RWPE1 (cell line): ENCODE results near the gene WDR3.

Experiments used
- CTCF ChIA-PET: fragments of 350-600 bp; sonication (Branson Sonifier 250); formaldehyde crosslinking; extraction: SDS; loops from one replicate; lab custom pipeline; 2021; lab: Yijun Ruan, JAX
- POLR2A ChIA-PET: fragments of 400-600 bp; formaldehyde crosslinking; extraction: SDS; loops from one replicate; lab custom pipeline; 2020; ENCODE audit warnings: antibody characterized with exemption; ENCODE audit not compliant: low non-redundant PET; lab: Yijun Ruan, JAX
- DNase-seq: peaks from one replicate; pipeline ENCODE4 v3.0.0; 2012; ENCODE audit warnings: low spot score
- H3K27ac ChIP-seq: fragments of 450-650 bp; 2 replicates; pipeline ENCODE4 v1.5.1; 2017
- TF ChIP-seq, protein P1 (sequence below): fragments of 450-650 bp; conservative IDR thresholded peaks from 2 replicates; pipeline ENCODE4 v1.5.1; 2017; ENCODE audit warnings: low read depth, mild to moderate bottlenecking

WDR3 gene

DNA sequence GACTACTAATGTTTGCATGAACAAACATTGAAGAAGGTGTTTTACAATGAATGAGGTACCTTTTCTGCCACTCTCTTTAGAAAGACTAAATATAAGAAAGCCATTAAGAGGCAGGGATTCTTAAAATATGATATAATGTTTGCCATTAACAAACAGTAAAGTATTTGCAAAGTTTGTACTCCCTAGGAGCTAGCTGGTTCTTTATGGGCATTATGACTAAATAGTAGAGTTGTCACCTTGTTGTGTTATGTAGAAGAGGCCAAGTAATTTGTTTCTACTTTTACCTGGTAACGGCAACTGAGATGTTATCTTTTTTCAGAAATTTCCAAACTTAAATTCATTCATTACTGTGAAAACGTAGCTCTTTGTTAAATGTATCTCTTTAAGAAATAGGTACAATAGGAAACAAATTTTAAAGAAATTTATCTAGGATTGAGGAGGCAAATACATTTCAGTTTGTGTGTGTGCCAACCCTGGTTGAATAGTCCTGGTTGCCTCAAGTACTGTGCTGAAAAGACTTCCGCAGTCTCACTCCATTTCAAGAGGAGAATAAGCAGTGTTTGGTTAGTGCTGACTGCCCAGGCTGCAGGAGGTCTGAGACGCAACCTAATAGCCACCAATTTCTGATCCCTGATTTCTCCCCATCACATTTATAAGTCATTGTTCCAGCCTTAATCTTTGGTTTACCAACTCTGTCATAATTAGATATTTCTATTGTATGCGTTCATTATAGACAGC, 52.1 kb downstream of the WDR3 start:
- no peak for DNase-seq
- TF ChIP-seq, protein P1, sequence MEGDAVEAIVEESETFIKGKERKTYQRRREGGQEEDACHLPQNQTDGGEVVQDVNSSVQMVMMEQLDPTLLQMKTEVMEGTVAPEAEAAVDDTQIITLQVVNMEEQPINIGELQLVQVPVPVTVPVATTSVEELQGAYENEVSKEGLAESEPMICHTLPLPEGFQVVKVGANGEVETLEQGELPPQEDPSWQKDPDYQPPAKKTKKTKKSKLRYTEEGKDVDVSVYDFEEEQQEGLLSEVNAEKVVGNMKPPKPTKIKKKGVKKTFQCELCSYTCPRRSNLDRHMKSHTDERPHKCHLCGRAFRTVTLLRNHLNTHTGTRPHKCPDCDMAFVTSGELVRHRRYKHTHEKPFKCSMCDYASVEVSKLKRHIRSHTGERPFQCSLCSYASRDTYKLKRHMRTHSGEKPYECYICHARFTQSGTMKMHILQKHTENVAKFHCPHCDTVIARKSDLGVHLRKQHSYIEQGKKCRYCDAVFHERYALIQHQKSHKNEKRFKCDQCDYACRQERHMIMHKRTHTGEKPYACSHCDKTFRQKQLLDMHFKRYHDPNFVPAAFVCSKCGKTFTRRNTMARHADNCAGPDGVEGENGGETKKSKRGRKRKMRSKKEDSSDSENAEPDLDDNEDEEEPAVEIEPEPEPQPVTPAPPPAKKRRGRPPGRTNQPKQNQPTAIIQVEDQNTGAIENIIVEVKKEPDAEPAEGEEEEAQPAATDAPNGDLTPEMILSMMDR = no peak
- CTCF ChIA-PET = interaction anchor here (0.6 kb wide), 1 partner anchor 19 kb away, joined by 4 read pairs; no protein-coding TSS in a partner anchor
- H3K27ac ChIP-seq = no peak overlapping the region
- POLR2A ChIA-PET = no interaction called here

DNA sequence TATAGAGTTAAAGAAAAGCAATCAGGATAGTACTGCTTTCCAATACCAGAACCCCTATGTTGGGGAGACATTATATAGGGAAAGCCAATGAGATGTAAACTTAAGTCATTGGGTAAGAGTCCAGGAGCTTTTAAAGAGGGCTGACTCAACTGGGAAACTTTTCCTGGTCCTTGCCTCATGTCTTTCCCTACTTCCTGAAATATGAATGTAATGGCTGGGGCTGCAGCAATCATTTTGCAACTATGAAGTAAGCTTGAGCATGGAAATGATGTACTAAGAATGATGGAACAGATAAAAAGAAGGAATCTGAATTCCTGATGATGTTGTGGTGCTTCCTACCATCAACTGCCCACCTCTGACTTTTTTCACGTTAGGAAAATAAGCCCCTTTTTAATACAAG, 55.7 kb downstream of the WDR3 start:
- no peak for DNase-seq
- CTCF ChIA-PET = no interaction called here
- H3K27ac ChIP-seq = no peak overlapping the region
- TF ChIP-seq, protein P1 = no peak
- POLR2A ChIA-PET = no interaction called here

DNA sequence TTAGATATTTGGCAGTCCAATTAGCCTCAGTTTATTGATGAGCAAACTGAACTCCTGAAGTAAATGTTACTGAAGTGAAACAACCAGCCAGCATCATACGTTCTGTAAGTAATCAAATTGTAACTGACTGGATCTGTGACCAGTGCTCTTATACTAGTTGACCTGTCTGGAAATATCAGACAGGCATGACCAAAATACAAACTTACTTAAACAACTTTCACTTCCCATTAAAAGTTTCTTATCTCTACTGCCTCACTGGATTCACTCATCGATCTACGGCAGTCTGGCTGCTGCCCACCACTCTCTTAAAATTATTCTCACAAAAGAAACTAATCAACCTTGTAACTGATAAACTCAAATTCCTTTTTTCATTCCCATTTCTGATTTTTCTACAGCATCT, 56.4 kb downstream of the WDR3 start:
- no peak for DNase-seq
- POLR2A ChIA-PET = no interaction called here
- CTCF ChIA-PET = no interaction called here
- TF ChIP-seq, protein P1 = no peak
- H3K27ac ChIP-seq = no peak overlapping the region

DNA sequence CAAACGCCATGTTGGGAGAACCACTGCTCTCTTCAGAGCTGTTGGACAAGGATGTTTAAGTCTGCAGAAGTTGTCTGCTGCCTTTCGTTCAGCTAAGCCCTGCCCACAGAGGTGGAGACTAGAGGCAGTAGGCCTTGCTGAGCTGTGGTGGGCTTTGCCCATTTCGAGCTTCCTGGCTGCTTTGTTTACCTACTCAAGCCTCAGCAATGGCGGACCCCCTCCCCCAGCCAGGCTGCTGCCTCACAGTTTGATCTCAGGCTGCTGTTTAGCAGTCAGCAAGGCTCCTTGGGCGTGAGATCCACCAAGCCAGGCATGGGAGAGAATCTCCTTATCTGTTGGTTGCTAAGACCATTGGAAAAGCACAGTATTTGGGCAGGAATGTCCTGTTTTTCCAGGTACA, 74.8 kb downstream of the WDR3 start:
- ChIA-PET CTCF (no interaction called here), POLR2A (no interaction called here)
- DNase-seq = no peak
- TF ChIP-seq, protein P1 = no peak
- no peak overlapping the region for H3K27ac ChIP-seq

DNA sequence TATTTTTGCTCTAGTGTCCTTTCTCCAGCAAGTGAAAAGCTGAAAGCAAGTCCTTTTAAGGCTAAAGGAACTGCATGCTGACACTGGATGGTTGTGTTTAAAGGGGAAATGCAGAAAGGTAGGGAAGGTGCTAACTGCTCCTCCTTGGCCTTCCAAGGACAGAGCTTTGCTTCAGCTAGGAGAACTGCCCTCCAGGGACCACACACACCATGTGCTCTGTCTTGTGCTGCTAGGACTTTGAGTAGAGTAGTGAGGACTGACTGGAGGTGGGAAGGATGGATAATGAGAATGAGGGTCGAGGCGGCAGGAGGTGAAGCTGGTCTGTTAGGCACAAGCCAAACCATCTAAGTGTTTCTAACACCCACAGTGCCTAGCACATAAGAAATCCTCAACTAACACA, 77.9 kb downstream of the WDR3 start:
- TF ChIP-seq, protein P1 = no peak
- ChIA-PET POLR2A (no interaction called here), CTCF (no interaction called here)
- no peak overlapping the region for H3K27ac ChIP-seq
- no peak for DNase-seq

DNA sequence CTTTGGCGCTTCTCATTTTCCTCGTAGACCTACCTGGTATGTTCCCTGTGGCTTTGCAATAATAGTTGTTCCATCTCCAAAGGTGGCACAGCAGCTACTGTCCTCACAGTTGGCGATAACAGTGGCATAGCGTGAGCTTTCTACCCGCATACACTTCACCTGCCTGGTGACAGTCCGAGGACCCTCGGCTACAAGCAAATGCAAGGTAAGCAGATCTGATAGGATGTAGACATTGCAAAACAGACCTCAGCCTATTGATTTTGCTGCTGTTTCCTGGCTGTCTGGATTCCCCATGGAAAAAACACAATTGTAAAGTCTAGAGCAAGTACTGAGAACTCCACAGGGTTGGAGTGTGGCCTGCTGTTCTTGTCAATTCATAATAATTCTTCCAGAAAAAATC, 78.5 kb downstream of the WDR3 start:
- H3K27ac ChIP-seq = no peak overlapping the region
- POLR2A ChIA-PET = no interaction called here
- TF ChIP-seq, protein P1 = no peak
- no peak for DNase-seq
- CTCF ChIA-PET = no interaction called here
